WTC11 (cell line): Measurements from ENCODE around the gene DR1. TPM values are rescaled to one million over a fixed set of nuclear protein-coding genes. Genes with fewer than 3 reads are reported as not detected.

Experiments
- ATAC-seq: fragments of 200-7000 bp; cut with Tn5 transposase; 2 replicates; pipeline ENCODE4 v1.10.0; 2021; ENCODE audit warnings: mild to moderate bottlenecking, moderate library complexity
- CTCF ChIA-PET: fragments of 300-600 bp; sonication (Branson Sonifier 250); formaldehyde crosslinking; loops from one replicate; lab custom pipeline; 2021; ENCODE audit warnings: antibody characterized with exemption; lab: Charles Lee
- POLR2A ChIA-PET: fragments of 350-600 bp; sonication (Branson Sonifier 250); formaldehyde crosslinking; loops from one replicate; lab custom pipeline; 2021; ENCODE audit warnings: antibody characterized with exemption; lab: Charles Lee
- DNase-seq: peaks from one replicate; pipeline ENCODE4 v3.0.0; 2021; ENCODE audit warnings: low spot score
- H3K27ac Mint-ChIP-seq: 2 replicates; pipeline ENCODE4 v1.8.0; 2021; ENCODE audit warnings: mixed read lengths
- H3K27me3 Mint-ChIP-seq: 2 replicates; pipeline ENCODE4 v1.8.0; 2021; ENCODE audit warnings: low read depth, mild to moderate bottlenecking, moderate library complexity, mixed read lengths
- H3K36me3 Mint-ChIP-seq: 2 replicates; pipeline ENCODE4 v1.8.0; 2021; ENCODE audit warnings: mixed read lengths
- H3K4me1 Mint-ChIP-seq: 2 replicates; pipeline ENCODE4 v1.8.0; 2022; ENCODE audit warnings: mixed read lengths
- H3K4me3 Mint-ChIP-seq: 2 replicates; pipeline ENCODE4 v1.8.0; 2021; ENCODE audit warnings: mild to moderate bottlenecking, moderate library complexity, mixed read lengths
- H3K9me3 Mint-ChIP-seq: 2 replicates; pipeline ENCODE4 v1.8.0; 2021; ENCODE audit warnings: mixed read lengths
- ATF1 ChIP-seq: sonication (generic); formaldehyde crosslinking; IDR thresholded peaks from 2 replicates; pipeline ENCODE4 v1.8.1; 2023; ENCODE audit warnings: mild to moderate bottlenecking, moderate library complexity, missing genetic modification reagents
- CBFB ChIP-seq: sonication (generic); formaldehyde crosslinking; IDR thresholded peaks from 2 replicates; pipeline ENCODE4 v1.8.1; 2022; ENCODE audit warnings: mild to moderate bottlenecking, low read depth, missing genetic modification reagents
- EMX1 ChIP-seq: fragments of 250-450 bp; sonication (Bioruptor Pico); IDR thresholded peaks from 2 replicates; pipeline ENCODE4 v1.8.0; 2021; ENCODE audit warnings: mild to moderate bottlenecking
- GTF2I ChIP-seq: fragments of 250-450 bp; sonication (Bioruptor Pico); conservative IDR thresholded peaks from 2 replicates; pipeline ENCODE4 v1.4.0; 2021; ENCODE audit warnings: mild to moderate bottlenecking
- NR1H2 ChIP-seq: sonication (generic); formaldehyde crosslinking; IDR thresholded peaks from 2 replicates; pipeline ENCODE4 v1.9.0; 2021; ENCODE audit warnings: mild to moderate bottlenecking, moderate library complexity, missing genetic modification reagents
- NR2C2 ChIP-seq: sonication (generic); formaldehyde crosslinking; IDR thresholded peaks from 2 replicates; pipeline ENCODE4 v1.8.0; 2022; ENCODE audit warnings: mild to moderate bottlenecking, missing genetic modification reagents
- OVOL2 ChIP-seq: fragments of 250-450 bp; sonication (Bioruptor Pico); IDR thresholded peaks from 2 replicates; pipeline ENCODE4 v1.9.0; 2021; ENCODE audit warnings: mild to moderate bottlenecking, borderline replicate concordance
- PRDM15 ChIP-seq: sonication (generic); formaldehyde crosslinking; IDR thresholded peaks from 2 replicates; pipeline ENCODE4 v1.8.0; 2022; ENCODE audit warnings: missing genetic modification reagents
- SOX15 ChIP-seq: fragments of 250-450 bp; sonication (Bioruptor Pico); IDR thresholded peaks from 2 replicates; pipeline ENCODE4 v1.9.0; 2021; ENCODE audit warnings: mild to moderate bottlenecking
- USF1 ChIP-seq: sonication (generic); formaldehyde crosslinking; IDR thresholded peaks from 2 replicates; pipeline ENCODE4 v1.8.0; 2022; ENCODE audit warnings: mild to moderate bottlenecking, missing genetic modification reagents
- ZBTB21 ChIP-seq: sonication (generic); formaldehyde crosslinking; IDR thresholded peaks from 2 replicates; pipeline ENCODE4 v1.8.1; 2023; ENCODE audit warnings: mild to moderate bottlenecking, missing genetic modification reagents, borderline replicate concordance
- ZNF121 ChIP-seq: sonication (generic); formaldehyde crosslinking; IDR thresholded peaks from 2 replicates; pipeline ENCODE4 v1.8.0; 2023; ENCODE audit warnings: missing genetic modification reagents
- ZNF232 ChIP-seq: sonication (generic); formaldehyde crosslinking; IDR thresholded peaks from 2 replicates; pipeline ENCODE4 v1.8.0; 2022; ENCODE audit warnings: mild to moderate bottlenecking, missing genetic modification reagents
- ZNF263 ChIP-seq: sonication (generic); formaldehyde crosslinking; IDR thresholded peaks from 2 replicates; pipeline ENCODE4 v1.8.1; 2022; ENCODE audit warnings: low read depth, mild to moderate bottlenecking, moderate library complexity, missing genetic modification reagents
- ZNF317 ChIP-seq: sonication (generic); formaldehyde crosslinking; IDR thresholded peaks from 2 replicates; pipeline ENCODE4 v1.8.1; 2023; ENCODE audit warnings: low read depth, mild to moderate bottlenecking, moderate library complexity, missing genetic modification reagents, borderline replicate concordance
- total RNA-seq: library from RNA; stranded (reverse); gene quantifications from 3 replicates; pipeline ENCODE4 v1.2.3, GENCODE V29; 2021
- TF ChIP-seq, protein P1 (sequence below): sonication (generic); formaldehyde crosslinking; IDR thresholded peaks from 2 replicates; pipeline ENCODE4 v1.8.1; 2023; ENCODE audit warnings: mild to moderate bottlenecking, missing genetic modification reagents, moderate library complexity
- TF ChIP-seq, protein P2 (sequence below): sonication (generic); formaldehyde crosslinking; IDR thresholded peaks from 2 replicates; pipeline ENCODE4 v1.8.0; 2022; ENCODE audit warnings: mild to moderate bottlenecking, missing genetic modification reagents
- TF ChIP-seq, protein P3 (sequence below): fragments of 250-450 bp; sonication (Bioruptor Pico); IDR thresholded peaks from 2 replicates; pipeline ENCODE4 v1.9.0; 2021; ENCODE audit warnings: mild to moderate bottlenecking
- TF ChIP-seq, protein P4 (sequence below): sonication (generic); formaldehyde crosslinking; IDR thresholded peaks from 2 replicates; pipeline ENCODE4 v1.8.1; 2022; ENCODE audit warnings: low read depth, mild to moderate bottlenecking, moderate library complexity, missing genetic modification reagents, borderline replicate concordance
- TF ChIP-seq, protein P5 (sequence below): sonication (generic); formaldehyde crosslinking; IDR thresholded peaks from 2 replicates; pipeline ENCODE4 v1.8.1; 2022; ENCODE audit warnings: missing genetic modification reagents, borderline replicate concordance

DR1 gene
- total RNA-seq, 1 experiment from 2014 or later, result 62.8 TPM

- Mint-ChIP-seq H3K9me3 (peaks cover 4% of the 10 kb centered on the region; the same call in 1 of the 2 replicates), H3K27ac (no peak overlapping the region), H3K4me3 (no peak overlapping the region), H3K36me3 (peaks cover 34% of the 10 kb centered on the region), H3K27me3 (no peaks in the 10 kb centered on the region), H3K4me1 (peaks cover 22% of the 10 kb centered on the region)
- DNase-seq, result no peak
- CTCF ChIA-PET, result no interaction called here
- POLR2A ChIA-PET, result no interaction called here
- ATAC-seq, result no peak
- TF ChIP-seq, protein P1, sequence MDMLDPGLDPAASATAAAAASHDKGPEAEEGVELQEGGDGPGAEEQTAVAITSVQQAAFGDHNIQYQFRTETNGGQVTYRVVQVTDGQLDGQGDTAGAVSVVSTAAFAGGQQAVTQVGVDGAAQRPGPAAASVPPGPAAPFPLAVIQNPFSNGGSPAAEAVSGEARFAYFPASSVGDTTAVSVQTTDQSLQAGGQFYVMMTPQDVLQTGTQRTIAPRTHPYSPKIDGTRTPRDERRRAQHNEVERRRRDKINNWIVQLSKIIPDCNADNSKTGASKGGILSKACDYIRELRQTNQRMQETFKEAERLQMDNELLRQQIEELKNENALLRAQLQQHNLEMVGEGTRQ (CRISPR knock-in tag), result no peak
- TF ChIP-seq ZNF121 (CRISPR knock-in tag), result 0 out of 2 replicates have a peak, but pooled peaks have one; percentile 36
These were observed 11.5 kb downstream of the DR1 start for GRCh38 chr1:93357242-93357641.

DNA sequence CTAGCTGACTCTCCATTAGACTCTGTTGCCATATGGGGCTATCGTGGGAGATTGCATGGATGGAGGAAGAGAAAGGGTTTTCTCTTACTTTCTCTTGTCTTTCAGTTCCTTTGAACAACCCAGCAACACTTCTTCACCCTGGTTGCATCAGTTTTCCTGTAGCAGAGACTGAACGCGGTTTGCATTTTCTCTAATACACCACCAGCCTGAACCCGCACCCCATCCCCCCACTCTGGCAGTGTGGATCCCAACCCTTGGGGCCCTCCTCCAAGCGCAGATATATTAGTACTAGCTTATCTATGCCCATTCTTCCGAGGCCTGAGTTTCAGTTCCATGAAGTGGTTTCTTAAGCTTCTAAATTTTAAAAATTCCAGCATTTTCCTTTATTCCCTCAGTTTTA lies 12.6 kb downstream of the DR1 start:
- Mint-ChIP-seq H3K4me1 (peaks cover 20% of the 10 kb centered on the region), H3K27ac (peak overlapping the region; percentile 54), H3K36me3 (peaks cover 36% of the 10 kb centered on the region), H3K4me3 (no peak overlapping the region), H3K9me3 (peaks cover 4% of the 10 kb centered on the region; the same call in 1 of the 2 replicates), H3K27me3 (no peaks in the 10 kb centered on the region)
- peak; percentile 90 for ATAC-seq
- CTCF ChIA-PET, result interaction anchor here (1.6 kb wide), 1 partner anchor 12 kb away, joined by 3 read pairs; the partner anchor contains the start of gene DR1
- TF ChIP-seq ZNF317 (no peak), ATF1 (CRISPR knock-in tag) (no peak), PRDM15 (CRISPR knock-in tag) (no peak), OVOL2 (CRISPR knock-in tag) (no peak), NR1H2 (CRISPR knock-in tag) (no peak), ZBTB21 (CRISPR knock-in tag) (no peak), GTF2I (CRISPR knock-in tag) (no peak)
- TF ChIP-seq, protein P2, sequence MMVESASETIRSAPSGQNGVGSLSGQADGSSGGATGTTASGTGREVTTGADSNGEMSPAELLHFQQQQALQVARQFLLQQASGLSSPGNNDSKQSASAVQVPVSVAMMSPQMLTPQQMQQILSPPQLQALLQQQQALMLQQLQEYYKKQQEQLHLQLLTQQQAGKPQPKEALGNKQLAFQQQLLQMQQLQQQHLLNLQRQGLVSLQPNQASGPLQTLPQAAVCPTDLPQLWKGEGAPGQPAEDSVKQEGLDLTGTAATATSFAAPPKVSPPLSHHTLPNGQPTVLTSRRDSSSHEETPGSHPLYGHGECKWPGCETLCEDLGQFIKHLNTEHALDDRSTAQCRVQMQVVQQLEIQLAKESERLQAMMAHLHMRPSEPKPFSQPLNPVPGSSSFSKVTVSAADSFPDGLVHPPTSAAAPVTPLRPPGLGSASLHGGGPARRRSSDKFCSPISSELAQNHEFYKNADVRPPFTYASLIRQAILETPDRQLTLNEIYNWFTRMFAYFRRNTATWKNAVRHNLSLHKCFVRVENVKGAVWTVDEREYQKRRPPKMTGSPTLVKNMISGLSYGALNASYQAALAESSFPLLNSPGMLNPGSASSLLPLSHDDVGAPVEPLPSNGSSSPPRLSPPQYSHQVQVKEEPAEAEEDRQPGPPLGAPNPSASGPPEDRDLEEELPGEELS, result no peak
- TF ChIP-seq, protein P3, sequence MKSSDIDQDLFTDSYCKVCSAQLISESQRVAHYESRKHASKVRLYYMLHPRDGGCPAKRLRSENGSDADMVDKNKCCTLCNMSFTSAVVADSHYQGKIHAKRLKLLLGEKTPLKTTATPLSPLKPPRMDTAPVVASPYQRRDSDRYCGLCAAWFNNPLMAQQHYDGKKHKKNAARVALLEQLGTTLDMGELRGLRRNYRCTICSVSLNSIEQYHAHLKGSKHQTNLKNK, result no peak
- DNase-seq, result peak; percentile 33
- POLR2A ChIA-PET, result interaction anchor here (0.6 to 2.3 kb wide), 2 partner anchors 13 to 160 kb away, joined by 6 to 7 read pairs; partner anchors contain the start of gene DR1

- DNase-seq (no peak), ATAC-seq (no peak)
- Mint-ChIP-seq H3K27me3 (no peaks in the 10 kb centered on the region), H3K4me3 (no peak overlapping the region), H3K36me3 (peaks cover 39% of the 10 kb centered on the region), H3K9me3 (peaks cover 4% of the 10 kb centered on the region; the same call in 1 of the 2 replicates), H3K27ac (no peak overlapping the region), H3K4me1 (peaks cover 23% of the 10 kb centered on the region)
- ChIA-PET POLR2A (no interaction called here), CTCF (no interaction called here)
- no peak for TF ChIP-seq NR2C2 (CRISPR knock-in tag)
- TF ChIP-seq USF1, result no peak
- no peak for TF ChIP-seq SOX15 (CRISPR knock-in tag)
- TF ChIP-seq, protein P4, sequence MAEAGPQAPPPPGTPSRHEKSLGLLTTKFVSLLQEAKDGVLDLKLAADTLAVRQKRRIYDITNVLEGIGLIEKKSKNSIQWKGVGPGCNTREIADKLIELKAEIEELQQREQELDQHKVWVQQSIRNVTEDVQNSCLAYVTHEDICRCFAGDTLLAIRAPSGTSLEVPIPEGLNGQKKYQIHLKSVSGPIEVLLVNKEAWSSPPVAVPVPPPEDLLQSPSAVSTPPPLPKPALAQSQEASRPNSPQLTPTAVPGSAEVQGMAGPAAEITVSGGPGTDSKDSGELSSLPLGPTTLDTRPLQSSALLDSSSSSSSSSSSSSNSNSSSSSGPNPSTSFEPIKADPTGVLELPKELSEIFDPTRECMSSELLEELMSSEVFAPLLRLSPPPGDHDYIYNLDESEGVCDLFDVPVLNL, result no peak
- TF ChIP-seq, protein P5, sequence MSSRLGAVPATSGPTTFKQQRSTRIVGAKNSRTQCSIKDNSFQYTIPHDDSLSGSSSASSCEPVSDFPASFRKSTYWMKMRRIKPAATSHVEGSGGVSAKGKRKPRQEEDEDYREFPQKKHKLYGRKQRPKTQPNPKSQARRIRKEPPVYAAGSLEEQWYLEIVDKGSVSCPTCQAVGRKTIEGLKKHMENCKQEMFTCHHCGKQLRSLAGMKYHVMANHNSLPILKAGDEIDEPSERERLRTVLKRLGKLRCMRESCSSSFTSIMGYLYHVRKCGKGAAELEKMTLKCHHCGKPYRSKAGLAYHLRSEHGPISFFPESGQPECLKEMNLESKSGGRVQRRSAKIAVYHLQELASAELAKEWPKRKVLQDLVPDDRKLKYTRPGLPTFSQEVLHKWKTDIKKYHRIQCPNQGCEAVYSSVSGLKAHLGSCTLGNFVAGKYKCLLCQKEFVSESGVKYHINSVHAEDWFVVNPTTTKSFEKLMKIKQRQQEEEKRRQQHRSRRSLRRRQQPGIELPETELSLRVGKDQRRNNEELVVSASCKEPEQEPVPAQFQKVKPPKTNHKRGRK, result no peak
- TF ChIP-seq ZNF232 (CRISPR knock-in tag), result no peak
- no peak for TF ChIP-seq ZNF263
- TF ChIP-seq EMX1 (CRISPR knock-in tag), result no peak
- TF ChIP-seq, protein P3, result no peak
- TF ChIP-seq CBFB, result no peak
These were observed 14.4 kb downstream of the DR1 start for GRCh38 chr1:93360111-93360510.
